NCI-H187 (cell line): ENCODE measurements around the gene TM4SF4.

Experiments used
- DNase-seq, 2 experiments: peaks; one replicate each; lab custom pipeline; 2025; lab: John Stamatoyannopoulos, UW

TM4SF4 gene

GRCh38 chr3:149455366-149455765 is 19.1 kb upstream of the TM4SF4 start:
- no peak for DNase-seq

DNA sequence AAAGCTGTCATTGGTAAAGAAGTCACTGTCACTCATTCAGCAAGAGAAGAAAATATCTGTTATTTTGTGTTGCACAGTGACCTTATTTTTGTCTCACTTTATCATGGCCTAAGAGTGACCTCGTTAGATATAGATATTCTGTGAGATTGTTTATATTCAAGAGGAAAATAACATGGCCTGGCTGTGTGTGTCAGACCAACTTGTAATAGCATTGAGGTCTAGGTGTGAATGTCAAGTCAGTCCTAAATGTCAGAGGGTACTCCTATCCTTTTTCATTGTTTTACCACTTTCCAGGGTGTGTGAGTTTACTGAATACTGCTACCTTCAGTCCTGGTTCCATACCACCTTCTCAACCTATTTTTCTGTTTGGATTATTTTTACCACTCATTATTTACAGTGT is 18.5 kb upstream of the TM4SF4 start:
- no peak for DNase-seq

GRCh38 chr3:149459491-149460059 is 14.9 kb upstream of the TM4SF4 start:
- DNase-seq, result no peak

DNA sequence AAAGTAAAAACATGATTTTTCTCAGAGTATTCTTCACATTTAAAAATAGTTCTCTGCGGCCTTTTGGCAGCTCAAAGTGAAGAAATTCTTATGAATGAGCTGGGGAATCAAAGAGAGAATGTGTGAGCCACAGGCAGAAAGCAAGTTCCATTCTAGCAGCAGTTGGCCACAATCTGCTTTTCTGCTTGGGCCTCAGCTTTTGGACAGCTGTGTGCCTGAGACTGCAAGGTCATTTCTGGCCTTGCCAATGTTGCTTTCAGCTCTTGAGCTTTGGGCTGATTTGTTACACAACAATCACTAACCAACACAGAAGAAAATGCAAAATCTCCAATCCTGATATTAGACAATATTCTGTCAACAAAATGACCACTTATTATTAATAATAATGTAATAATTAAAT is 14.4 kb upstream of the TM4SF4 start:
- DNase-seq, result no peak

DNA sequence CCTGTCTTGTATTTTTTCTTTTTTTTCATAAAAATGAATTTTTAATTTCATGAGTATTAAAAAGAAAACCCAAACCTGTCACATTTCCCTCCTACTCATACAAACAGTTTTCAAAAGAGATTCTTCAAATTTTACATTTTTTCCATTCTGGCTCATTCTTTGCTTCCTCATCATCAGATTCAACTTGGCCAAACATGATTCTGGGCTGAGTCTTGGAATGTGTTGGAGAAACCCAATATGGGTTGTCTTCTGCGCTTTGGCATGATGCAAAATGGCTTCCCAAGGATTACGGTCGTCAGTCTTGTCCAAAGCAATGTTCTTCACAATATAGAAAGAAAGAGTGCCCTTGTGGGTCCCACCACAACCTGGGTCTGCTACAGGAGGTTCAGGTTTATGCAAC is 12.4 kb upstream of the TM4SF4 start:
- DNase-seq, result no peak

- DNase-seq, result no peak
These were observed 11.9 kb upstream of the TM4SF4 start for GRCh38 chr3:149462581-149463011.

DNA sequence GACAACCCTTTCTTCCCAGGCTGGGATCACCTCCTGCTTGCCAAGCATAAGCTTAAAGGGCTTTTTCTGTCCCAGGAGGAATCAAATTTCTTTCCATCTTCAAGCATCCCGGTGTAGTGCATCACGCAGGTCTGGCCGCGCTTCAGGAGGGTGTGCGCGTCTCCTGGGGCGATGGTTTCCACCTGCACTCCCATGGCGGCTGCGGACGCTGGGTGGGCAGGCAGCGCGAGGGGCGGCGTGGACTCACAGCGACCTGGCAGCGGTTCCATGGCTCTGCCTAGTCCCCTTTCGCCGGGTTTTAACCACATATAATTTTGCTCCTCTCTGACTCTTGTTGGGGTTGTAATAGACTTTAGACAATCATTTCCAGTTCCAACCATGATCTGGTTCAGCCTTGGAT is 10.6 kb upstream of the TM4SF4 start:
- no peak for DNase-seq

- DNase-seq, result no peak
These were observed 9.8 kb upstream of the TM4SF4 start for GRCh38 chr3:149464542-149465328.

DNA sequence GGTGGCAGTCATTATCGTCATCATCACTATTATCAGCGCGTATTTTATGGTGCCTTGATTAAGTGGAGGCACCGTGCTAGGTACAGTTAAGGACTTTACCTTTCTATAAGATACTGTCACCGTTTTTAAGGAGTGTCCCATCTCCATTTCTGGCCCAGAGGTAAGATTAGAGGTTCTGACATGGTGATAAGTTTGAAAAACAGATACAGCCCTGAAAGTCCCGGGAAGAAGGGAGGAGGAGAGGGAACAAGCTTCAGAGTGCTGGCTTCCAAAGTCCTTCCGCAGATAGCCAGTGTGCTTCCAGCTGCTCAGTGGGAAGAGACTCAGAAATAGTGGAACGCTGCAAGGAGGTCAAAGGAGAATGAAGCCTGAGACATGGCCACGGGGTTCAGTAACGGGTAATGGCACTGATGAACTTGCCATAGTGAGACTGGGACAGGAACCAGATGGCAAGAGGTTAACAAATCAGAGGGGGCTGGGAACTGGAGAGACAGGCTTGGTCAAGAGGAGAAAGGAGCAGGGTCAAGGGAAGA is 9.1 kb upstream of the TM4SF4 start:
- no peak for DNase-seq

GRCh38 chr3:149466192-149466591 is 8.3 kb upstream of the TM4SF4 start:
- no peak for DNase-seq

DNA sequence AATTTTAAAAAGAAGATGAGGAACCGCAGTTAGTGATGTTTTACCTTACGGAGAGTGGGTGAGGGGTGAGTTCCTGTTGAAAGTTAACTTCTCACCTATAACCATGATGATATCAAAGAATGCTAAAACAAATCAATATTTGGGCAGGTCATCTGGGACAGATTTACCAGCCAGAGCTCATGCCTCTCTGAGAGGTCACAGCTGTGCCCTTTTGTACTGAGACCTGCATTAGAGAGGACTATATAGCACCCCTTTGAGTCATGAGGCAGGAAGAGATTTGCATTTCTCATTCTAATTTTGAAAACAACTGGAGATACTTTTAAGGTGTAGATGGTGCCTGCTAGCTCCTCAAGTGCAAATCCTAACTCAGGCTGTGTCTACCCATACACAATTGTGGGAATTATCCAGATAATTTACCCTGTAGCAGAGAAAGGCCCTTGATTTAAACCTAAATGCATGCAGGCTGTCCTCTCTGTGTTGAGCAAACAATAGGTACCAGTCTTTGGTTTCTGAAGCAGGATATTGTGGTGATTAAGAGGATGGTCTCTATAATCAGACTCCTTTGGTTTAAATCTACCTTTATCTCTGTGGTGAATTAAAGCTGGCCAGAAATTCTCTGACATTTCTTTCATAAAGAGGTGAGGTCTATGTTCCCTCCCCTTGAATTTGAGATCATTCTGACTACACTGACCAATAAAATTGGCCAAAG is 5.8 kb upstream of the TM4SF4 start:
- DNase-seq, result no peak

GRCh38 chr3:149470381-149470780 is 4.1 kb upstream of the TM4SF4 start:
- DNase-seq, result no peak

DNA sequence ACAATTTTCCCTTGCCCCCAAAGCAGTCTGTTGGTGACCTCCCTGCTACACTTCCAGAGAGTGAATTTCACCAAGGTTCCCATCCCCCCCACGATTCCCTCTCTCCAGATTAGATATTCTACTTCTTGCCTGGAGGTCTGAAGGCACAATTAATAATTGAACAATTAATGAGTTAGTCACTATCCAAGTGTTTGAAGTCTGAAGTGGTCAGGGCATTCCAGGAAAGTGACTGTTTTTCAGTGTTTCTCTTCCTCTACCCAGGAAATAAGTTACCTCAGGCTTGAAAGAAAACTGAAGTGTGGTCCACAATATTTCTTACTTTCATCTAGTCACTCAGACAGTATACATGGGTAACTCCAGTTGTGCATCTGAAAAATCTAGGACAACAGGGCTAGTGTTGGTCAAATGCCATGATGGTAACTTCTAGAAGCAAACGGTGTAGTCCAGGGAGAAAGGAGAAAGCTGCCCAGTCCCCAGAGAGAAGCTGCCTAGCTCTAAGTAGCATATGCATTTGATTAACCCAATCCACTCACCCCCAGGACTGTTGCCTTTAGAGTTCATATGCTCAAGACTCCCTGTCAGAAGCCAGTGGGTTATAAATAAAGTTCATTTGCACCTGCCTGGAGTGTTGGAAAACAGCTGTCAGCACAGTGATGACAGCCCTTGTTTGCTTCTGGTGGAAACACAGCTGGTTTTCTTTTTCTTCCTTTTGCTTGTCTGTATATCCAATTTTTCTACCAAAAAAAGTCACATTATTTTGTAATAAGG is 2.3 kb upstream of the TM4SF4 start:
- DNase-seq, result no peak

DNA sequence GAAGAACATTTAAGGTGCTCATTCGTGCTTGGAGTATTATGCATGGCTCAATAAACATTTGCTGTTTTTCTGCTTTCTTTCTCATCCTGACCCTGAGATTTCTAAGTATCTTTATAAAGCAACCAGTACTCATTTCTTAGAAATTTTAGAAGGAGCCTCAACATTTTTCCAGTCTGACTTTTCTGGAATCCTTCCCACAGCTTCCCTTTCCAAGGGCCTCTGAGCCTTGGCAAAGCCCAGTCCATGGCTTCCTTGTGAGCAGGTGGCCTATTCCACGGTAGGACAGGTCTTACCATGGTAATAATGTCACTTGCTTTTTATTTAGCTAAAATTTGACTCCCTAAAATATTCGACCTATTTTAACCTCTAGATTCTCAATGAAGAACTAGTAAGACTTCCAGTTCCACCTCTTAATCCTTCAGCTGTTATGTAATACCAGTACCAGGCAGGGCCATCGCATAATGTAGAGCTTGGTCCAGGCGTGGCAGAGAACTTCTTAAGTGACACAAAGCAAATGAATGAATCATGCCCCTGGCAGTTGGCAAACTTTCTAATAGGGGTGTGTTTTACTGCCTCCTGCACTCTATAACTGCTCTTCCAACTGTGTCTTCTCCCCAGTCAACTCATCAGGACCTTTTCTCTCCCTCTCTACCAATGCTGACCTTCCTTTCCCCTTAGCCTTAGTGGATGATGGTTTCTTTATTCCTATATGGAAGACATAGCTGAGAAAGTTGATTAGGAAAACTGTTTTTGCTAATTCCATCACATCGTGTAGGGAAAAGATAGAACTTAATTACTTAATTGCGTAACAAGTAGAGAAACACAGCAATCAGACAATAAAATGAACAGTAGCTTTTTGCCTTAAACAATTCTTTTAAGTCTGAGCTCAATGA is 894 bp upstream of the TM4SF4 start:
- DNase-seq, result no peak

- no peak for DNase-seq
These were observed 1.1 kb downstream of the TM4SF4 start for GRCh38 chr3:149475451-149476060.

GRCh38 chr3:149476225-149476624 is 1.7 kb downstream of the TM4SF4 start:
- DNase-seq, result no peak

DNA sequence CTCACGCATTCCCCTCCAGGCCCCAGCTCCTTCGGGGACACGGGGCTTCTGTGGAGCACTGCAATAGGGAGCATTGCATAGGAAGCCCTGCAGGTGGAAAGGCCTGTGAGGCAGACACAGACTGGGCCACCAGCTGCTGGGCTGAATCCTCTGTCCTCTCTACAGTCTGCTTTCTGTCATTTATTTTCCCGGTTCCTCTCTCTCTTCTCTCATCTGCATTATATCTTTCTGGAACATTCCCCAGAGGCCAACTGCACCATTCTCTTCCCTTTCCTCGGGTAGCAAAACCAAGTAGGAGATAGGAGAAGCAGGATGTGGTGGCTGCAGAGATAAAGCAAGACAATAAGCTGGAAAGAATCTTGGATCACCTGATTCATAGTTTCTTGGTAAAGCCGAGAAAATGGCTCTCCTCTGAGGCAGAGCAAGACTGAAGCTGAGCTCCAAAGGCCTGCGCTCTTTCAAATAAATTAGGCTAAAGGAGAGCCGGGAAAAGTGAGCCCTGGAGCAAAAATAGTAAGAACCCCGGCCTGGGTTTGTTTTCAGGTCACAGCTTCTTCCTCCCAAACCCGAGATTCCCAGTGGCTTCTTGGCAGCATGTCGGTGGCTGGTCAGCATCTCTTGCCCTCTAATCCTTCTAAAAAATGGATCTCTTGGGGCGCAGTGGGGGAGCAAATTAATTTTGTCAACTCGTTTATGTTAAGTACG is 5.3 kb downstream of the TM4SF4 start:
- no peak for DNase-seq

- peak in 1 of 2 experiments; percentile 44 for DNase-seq
These were observed 6.0 kb downstream of the TM4SF4 start for GRCh38 chr3:149480326-149481017.

DNA sequence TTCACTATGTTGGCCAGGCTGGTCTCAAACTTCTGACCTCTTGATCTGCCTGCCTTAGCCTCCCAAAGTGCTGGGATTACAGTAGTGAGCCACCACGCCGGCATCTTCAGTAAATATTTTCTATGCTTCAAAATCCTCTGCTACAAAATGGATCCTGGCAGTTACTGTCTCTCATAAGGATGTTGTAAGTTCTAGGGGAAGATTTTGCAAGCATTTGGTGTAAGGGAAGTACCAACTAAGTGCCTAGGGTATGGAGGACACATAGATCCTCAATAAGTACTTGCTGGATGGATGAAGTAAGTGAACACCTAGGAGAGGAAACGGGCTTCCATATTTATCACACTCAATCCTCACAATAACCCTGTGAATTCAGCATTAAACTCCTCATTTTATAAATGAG is 6.6 kb downstream of the TM4SF4 start:
- DNase-seq, result no peak
